WTC11 (cell line): ENCODE measurements around the gene TLX2. TPM values are rescaled to one million over a fixed set of nuclear protein-coding genes. Genes with fewer than 3 reads are reported as not detected.

Source experiments
- FOXP1 ChIP-seq: sonication (generic); formaldehyde crosslinking; IDR thresholded peaks from 2 replicates; pipeline ENCODE4 v1.8.0; 2022; ENCODE audit warnings: missing genetic modification reagents, mild to moderate bottlenecking, moderate library complexity, borderline replicate concordance
- GABPB1 ChIP-seq: sonication (generic); formaldehyde crosslinking; IDR thresholded peaks from 2 replicates; pipeline ENCODE4 v1.8.1; 2023; ENCODE audit warnings: mild to moderate bottlenecking, missing genetic modification reagents
- JUN ChIP-seq: sonication (generic); formaldehyde crosslinking; IDR thresholded peaks from 2 replicates; pipeline ENCODE4 v1.8.0; 2023; ENCODE audit warnings: mild to moderate bottlenecking, missing genetic modification reagents
- NFATC4 ChIP-seq: fragments of 250-450 bp; sonication (Bioruptor Pico); IDR thresholded peaks from 2 replicates; pipeline ENCODE4 v1.9.0; 2021; ENCODE audit warnings: mild to moderate bottlenecking
- NFE2L1 ChIP-seq: sonication (generic); formaldehyde crosslinking; IDR thresholded peaks from 2 replicates; pipeline ENCODE4 v1.8.1; 2023; ENCODE audit warnings: missing genetic modification reagents
- NR3C1 ChIP-seq: sonication (generic); formaldehyde crosslinking; conservative IDR thresholded peaks from 2 replicates; pipeline ENCODE4 v1.8.1; 2023; ENCODE audit warnings: low read depth, mild to moderate bottlenecking, missing genetic modification reagents
- TEAD1 ChIP-seq: sonication (generic); formaldehyde crosslinking; IDR thresholded peaks from 2 replicates; pipeline ENCODE4 v1.8.0; 2022; ENCODE audit warnings: mild to moderate bottlenecking, missing genetic modification reagents
- TP53 ChIP-seq: sonication (generic); formaldehyde crosslinking; IDR thresholded peaks from 2 replicates; pipeline ENCODE4 v1.8.1; 2023; ENCODE audit warnings: mild to moderate bottlenecking, missing genetic modification reagents
- ZNF219 ChIP-seq: sonication (generic); formaldehyde crosslinking; IDR thresholded peaks from 2 replicates; pipeline ENCODE4 v1.8.0; 2023; ENCODE audit warnings: missing genetic modification reagents, mild to moderate bottlenecking, borderline replicate concordance
- ZNF232 ChIP-seq: sonication (generic); formaldehyde crosslinking; IDR thresholded peaks from 2 replicates; pipeline ENCODE4 v1.8.0; 2022; ENCODE audit warnings: mild to moderate bottlenecking, missing genetic modification reagents
- ZNF416 ChIP-seq: fragments of 250-450 bp; sonication (Bioruptor Pico); IDR thresholded peaks from 2 replicates; pipeline ENCODE4 v1.9.0; 2021; ENCODE audit warnings: mild to moderate bottlenecking, inconsistent platforms
- total RNA-seq: library from RNA; stranded (reverse); gene quantifications from 3 replicates; pipeline ENCODE4 v1.2.3, GENCODE V29; 2021
- TF ChIP-seq, protein P1 (sequence below): sonication (generic); formaldehyde crosslinking; conservative IDR thresholded peaks from 2 replicates; pipeline ENCODE4 v1.8.1; 2023; ENCODE audit warnings: mild to moderate bottlenecking, low read depth, missing genetic modification reagents, moderate library complexity
- TF ChIP-seq, protein P2 (sequence below): sonication (generic); formaldehyde crosslinking; IDR thresholded peaks from 2 replicates; pipeline ENCODE4 v1.8.1; 2023; ENCODE audit warnings: mild to moderate bottlenecking, missing genetic modification reagents
- TF ChIP-seq, protein P3 (sequence below): sonication (generic); formaldehyde crosslinking; IDR thresholded peaks from 2 replicates; pipeline ENCODE4 v1.8.0; 2023; ENCODE audit warnings: missing genetic modification reagents
- TF ChIP-seq, protein P4 (sequence below): fragments of 250-450 bp; sonication (Bioruptor Pico); conservative IDR thresholded peaks from 2 replicates; pipeline ENCODE4 v1.9.0; 2021; ENCODE audit warnings: mild to moderate bottlenecking
- TF ChIP-seq, protein P5 (sequence below): sonication (generic); formaldehyde crosslinking; IDR thresholded peaks from 2 replicates; pipeline ENCODE4 v1.8.0; 2023; ENCODE audit warnings: mild to moderate bottlenecking, missing genetic modification reagents
- TF ChIP-seq, protein P6 (sequence below): sonication (generic); formaldehyde crosslinking; IDR thresholded peaks from 2 replicates; pipeline ENCODE4 v1.8.1; 2023; ENCODE audit warnings: mild to moderate bottlenecking, moderate library complexity, missing genetic modification reagents
- TF ChIP-seq, protein P7 (sequence below): sonication (generic); formaldehyde crosslinking; IDR thresholded peaks from 2 replicates; pipeline ENCODE4 v1.8.0; 2023; ENCODE audit warnings: missing genetic modification reagents, mild to moderate bottlenecking, borderline replicate concordance

Gene TLX2
- total RNA-seq, 1 experiment from 2014 or later = 0.26 TPM

DNA sequence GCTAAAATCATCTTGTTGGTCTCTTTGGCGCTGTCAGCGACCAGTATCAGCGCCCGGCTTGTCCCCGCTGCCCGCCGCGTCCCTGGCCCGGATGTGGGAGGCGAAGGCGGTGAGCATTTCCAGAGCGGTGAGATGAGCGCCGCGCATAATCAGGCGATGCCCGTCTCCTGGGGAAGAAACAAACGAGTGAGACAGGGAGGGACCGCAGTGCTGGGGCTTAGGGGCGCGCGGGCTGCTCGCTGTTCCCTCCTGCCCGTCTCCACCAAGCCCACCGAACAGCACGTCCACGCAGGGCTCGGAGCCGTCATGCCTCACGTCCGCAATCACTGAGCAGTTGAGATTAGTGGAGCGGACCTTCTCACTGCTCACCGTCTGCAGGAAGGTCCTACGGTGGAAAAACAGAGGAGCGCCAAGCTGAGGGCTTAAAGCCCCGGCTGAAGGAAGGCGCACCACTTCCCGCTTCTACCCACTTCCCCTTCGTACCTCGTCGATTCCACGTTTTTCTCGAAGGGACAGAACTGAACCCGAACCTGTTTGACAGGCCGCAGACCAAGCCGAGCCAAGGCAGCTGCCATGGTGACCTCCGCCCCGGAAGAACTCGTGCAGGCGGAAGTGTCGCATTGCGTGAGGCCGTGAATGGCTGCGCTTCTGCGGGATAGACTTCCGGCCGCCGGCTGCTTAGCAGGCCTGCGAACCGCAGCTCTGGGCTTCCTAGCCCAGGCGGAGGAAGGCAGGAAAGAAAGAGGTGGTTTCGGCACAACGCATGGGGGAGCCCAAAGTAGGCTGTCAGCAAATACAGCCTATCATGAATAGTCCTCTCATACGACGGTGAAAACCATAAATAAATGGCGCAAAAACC lies 41.9 kb upstream of the TLX2 start, which contains the start of gene MRPL53 (continued):
- TF ChIP-seq, protein P1, sequence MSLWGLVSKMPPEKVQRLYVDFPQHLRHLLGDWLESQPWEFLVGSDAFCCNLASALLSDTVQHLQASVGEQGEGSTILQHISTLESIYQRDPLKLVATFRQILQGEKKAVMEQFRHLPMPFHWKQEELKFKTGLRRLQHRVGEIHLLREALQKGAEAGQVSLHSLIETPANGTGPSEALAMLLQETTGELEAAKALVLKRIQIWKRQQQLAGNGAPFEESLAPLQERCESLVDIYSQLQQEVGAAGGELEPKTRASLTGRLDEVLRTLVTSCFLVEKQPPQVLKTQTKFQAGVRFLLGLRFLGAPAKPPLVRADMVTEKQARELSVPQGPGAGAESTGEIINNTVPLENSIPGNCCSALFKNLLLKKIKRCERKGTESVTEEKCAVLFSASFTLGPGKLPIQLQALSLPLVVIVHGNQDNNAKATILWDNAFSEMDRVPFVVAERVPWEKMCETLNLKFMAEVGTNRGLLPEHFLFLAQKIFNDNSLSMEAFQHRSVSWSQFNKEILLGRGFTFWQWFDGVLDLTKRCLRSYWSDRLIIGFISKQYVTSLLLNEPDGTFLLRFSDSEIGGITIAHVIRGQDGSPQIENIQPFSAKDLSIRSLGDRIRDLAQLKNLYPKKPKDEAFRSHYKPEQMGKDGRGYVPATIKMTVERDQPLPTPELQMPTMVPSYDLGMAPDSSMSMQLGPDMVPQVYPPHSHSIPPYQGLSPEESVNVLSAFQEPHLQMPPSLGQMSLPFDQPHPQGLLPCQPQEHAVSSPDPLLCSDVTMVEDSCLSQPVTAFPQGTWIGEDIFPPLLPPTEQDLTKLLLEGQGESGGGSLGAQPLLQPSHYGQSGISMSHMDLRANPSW = no peak
- TF ChIP-seq NFATC4 (CRISPR knock-in tag) = peak; percentile 63; the same call in 1 of the 2 replicates
- TF ChIP-seq, protein P2, sequence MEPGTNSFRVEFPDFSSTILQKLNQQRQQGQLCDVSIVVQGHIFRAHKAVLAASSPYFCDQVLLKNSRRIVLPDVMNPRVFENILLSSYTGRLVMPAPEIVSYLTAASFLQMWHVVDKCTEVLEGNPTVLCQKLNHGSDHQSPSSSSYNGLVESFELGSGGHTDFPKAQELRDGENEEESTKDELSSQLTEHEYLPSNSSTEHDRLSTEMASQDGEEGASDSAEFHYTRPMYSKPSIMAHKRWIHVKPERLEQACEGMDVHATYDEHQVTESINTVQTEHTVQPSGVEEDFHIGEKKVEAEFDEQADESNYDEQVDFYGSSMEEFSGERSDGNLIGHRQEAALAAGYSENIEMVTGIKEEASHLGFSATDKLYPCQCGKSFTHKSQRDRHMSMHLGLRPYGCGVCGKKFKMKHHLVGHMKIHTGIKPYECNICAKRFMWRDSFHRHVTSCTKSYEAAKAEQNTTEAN (CRISPR knock-in tag) = no peak
- TF ChIP-seq, protein P3, sequence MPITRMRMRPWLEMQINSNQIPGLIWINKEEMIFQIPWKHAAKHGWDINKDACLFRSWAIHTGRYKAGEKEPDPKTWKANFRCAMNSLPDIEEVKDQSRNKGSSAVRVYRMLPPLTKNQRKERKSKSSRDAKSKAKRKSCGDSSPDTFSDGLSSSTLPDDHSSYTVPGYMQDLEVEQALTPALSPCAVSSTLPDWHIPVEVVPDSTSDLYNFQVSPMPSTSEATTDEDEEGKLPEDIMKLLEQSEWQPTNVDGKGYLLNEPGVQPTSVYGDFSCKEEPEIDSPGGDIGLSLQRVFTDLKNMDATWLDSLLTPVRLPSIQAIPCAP (CRISPR knock-in tag) = no peak
- no peak for TF ChIP-seq NR3C1 (CRISPR knock-in tag)
- TF ChIP-seq, protein P4, sequence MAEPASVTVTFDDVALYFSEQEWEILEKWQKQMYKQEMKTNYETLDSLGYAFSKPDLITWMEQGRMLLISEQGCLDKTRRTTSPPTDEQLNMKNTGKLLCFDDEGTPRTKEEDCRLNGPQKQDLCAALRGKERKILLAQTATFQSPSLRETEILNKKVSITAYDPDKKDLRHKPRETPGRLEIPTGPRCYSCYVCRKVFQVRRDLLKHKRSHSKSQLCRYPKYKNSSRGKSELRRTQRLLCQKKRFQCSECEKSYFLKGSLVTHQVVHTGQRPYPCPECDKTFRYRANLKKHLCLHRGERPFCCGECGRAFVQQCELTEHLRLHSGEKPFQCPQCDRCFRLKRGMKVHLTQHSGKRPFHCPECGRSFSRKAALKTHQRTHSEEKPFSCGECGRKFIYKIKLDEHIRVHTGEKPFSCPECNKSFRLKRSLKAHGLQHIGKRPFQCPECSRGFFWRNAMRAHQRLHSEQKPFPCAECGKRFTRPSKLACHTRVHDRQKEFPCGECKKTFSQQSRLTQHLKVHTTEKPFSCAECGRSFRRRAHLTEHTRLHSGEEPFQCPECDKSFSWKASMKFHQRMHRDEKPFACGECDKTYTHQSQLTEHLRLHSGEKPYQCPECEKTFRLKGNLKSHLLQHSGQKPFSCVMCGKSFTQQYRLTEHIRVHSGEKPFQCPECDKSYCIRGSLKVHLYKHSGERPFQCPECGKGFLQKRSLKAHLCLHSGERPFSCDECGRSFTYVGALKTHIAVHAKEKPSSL (CRISPR knock-in tag) = no peak
- TF ChIP-seq FOXP1 (CRISPR knock-in tag) = peak; percentile 60; the same call in 1 of the 2 replicates
- TF ChIP-seq, protein P5, sequence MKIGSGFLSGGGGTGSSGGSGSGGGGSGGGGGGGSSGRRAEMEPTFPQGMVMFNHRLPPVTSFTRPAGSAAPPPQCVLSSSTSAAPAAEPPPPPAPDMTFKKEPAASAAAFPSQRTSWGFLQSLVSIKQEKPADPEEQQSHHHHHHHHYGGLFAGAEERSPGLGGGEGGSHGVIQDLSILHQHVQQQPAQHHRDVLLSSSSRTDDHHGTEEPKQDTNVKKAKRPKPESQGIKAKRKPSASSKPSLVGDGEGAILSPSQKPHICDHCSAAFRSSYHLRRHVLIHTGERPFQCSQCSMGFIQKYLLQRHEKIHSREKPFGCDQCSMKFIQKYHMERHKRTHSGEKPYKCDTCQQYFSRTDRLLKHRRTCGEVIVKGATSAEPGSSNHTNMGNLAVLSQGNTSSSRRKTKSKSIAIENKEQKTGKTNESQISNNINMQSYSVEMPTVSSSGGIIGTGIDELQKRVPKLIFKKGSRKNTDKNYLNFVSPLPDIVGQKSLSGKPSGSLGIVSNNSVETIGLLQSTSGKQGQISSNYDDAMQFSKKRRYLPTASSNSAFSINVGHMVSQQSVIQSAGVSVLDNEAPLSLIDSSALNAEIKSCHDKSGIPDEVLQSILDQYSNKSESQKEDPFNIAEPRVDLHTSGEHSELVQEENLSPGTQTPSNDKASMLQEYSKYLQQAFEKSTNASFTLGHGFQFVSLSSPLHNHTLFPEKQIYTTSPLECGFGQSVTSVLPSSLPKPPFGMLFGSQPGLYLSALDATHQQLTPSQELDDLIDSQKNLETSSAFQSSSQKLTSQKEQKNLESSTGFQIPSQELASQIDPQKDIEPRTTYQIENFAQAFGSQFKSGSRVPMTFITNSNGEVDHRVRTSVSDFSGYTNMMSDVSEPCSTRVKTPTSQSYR (CRISPR knock-in tag) = 0 out of 2 replicates have a peak, but pooled peaks have one; percentile 70
- TF ChIP-seq TEAD1 (CRISPR knock-in tag) = peak; percentile 77
- no peak for TF ChIP-seq ZNF219
- peak; percentile 96 for TF ChIP-seq GABPB1 (CRISPR knock-in tag)
- TF ChIP-seq, protein P6, sequence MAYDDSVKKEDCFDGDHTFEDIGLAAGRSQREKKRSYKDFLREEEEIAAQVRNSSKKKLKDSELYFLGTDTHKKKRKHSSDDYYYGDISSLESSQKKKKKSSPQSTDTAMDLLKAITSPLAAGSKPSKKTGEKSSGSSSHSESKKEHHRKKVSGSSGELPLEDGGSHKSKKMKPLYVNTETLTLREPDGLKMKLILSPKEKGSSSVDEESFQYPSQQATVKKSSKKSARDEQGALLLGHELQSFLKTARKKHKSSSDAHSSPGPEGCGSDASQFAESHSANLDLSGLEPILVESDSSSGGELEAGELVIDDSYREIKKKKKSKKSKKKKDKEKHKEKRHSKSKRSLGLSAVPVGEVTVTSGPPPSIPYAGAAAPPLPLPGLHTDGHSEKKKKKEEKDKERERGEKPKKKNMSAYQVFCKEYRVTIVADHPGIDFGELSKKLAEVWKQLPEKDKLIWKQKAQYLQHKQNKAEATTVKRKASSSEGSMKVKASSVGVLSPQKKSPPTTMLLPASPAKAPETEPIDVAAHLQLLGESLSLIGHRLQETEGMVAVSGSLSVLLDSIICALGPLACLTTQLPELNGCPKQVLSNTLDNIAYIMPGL (CRISPR knock-in tag) = peak; percentile 50; the same call in 1 of the 2 replicates
- TF ChIP-seq ZNF232 (CRISPR knock-in tag) = peak; percentile 42; the same call in 1 of the 2 replicates
- TF ChIP-seq ZNF416 (CRISPR knock-in tag) = no peak
- TF ChIP-seq JUN (CRISPR knock-in tag) = no peak
- TF ChIP-seq, protein P7, sequence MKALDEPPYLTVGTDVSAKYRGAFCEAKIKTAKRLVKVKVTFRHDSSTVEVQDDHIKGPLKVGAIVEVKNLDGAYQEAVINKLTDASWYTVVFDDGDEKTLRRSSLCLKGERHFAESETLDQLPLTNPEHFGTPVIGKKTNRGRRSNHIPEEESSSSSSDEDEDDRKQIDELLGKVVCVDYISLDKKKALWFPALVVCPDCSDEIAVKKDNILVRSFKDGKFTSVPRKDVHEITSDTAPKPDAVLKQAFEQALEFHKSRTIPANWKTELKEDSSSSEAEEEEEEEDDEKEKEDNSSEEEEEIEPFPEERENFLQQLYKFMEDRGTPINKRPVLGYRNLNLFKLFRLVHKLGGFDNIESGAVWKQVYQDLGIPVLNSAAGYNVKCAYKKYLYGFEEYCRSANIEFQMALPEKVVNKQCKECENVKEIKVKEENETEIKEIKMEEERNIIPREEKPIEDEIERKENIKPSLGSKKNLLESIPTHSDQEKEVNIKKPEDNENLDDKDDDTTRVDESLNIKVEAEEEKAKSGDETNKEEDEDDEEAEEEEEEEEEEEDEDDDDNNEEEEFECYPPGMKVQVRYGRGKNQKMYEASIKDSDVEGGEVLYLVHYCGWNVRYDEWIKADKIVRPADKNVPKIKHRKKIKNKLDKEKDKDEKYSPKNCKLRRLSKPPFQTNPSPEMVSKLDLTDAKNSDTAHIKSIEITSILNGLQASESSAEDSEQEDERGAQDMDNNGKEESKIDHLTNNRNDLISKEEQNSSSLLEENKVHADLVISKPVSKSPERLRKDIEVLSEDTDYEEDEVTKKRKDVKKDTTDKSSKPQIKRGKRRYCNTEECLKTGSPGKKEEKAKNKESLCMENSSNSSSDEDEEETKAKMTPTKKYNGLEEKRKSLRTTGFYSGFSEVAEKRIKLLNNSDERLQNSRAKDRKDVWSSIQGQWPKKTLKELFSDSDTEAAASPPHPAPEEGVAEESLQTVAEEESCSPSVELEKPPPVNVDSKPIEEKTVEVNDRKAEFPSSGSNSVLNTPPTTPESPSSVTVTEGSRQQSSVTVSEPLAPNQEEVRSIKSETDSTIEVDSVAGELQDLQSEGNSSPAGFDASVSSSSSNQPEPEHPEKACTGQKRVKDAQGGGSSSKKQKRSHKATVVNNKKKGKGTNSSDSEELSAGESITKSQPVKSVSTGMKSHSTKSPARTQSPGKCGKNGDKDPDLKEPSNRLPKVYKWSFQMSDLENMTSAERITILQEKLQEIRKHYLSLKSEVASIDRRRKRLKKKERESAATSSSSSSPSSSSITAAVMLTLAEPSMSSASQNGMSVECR (CRISPR knock-in tag) = peak; percentile 72; the same call in 1 of the 2 replicates
- TF ChIP-seq NFE2L1 (CRISPR knock-in tag) = no peak
- no peak; the same call in 1 of the 2 replicates for TF ChIP-seq TP53 (CRISPR knock-in tag)
